Stimulated activated CD8-positive, alpha-beta memory T cell treated with anti-CD3 and anti-CD28 coated beads, Interleukin-4, amount 100 ng/mL, for 1 hour (primary cell): Measurements from ENCODE around the gene PTPRK.

ENCODE experiments used
- DNase-seq, 2 donors: peaks; one replicate each; pipeline ENCODE4 v3.0.0-alpha.2; 2020; ENCODE audit warnings: low read depth in 2 of 2, low spot score in 1 of 2

PTPRK gene

DNA sequence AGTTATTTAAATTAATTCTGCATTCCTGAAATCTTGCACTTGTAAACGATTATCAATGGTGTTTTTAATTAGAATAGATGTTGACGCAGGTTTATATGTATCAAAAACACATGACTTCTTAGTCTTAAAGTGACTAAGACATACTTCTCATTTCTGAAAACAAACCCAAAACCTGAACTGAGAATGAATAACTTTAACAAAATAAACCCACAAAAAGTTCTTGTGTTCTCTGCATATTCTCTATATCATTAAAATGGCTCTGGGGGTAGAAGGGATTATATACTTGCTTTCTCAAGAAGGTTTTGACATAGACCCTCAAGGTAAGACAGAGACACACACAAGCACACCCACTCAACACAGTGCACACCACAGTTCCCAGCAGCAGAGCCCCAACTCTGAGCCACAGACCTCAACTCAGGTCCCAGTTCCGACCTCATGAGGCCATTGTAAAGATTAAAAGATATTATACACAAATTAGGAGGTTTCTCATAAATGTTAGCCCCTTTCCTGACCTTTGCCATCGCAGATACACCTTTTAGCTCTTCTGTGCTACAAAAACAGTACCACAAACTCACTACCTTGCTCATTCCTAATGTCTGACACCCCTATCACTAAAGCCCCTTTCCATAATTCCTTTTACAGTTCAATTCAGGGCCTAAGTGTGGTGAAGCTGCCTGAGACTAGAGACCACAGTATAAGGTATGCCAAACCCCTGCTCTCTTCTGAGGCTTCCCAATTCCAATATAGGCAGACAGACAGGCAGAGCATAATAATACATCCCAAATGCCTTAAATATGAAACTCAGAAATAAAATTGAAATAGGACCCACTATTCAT is 267.8 kb downstream of the PTPRK start:
- no peak for DNase-seq

DNA sequence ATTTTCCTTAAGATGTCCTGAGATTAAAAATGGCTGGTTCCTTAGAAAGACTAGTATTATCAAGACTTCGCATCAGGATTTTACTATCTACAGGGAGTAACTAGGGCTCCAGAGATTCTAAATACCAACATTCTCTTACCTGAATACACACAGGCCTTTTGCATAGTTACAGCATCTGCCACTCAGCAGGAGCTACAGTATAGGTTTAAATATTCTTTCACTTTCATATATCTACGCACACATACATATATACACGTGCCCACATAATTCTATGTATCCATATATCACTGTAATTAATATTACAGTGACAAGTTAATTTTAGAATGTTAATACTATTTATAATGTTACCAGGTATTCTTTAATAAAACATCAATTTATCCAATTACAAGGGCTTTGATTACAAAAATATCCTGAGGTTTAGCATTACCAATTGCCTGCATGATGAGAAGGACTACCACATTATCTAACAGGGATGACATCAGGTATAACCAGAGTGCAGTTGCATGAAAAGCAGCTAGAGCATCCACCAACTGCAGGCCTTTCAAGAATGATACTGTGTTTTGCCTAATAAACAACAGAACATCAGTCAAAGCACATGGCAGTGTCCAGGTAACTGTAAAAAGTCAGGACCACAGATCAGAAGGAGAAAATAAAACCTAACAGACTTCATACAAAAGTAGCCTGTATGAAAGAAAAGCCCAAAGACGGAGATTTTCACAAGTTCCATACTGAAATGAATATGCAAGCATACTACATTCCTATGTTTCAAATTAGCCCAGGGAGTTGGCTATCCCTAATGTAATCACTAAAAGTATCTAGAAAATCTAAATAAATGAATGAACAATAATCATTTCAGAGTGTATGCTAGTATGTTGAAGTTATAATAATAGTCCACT is 268.7 kb downstream of the PTPRK start:
- DNase-seq, result no peak

DNA sequence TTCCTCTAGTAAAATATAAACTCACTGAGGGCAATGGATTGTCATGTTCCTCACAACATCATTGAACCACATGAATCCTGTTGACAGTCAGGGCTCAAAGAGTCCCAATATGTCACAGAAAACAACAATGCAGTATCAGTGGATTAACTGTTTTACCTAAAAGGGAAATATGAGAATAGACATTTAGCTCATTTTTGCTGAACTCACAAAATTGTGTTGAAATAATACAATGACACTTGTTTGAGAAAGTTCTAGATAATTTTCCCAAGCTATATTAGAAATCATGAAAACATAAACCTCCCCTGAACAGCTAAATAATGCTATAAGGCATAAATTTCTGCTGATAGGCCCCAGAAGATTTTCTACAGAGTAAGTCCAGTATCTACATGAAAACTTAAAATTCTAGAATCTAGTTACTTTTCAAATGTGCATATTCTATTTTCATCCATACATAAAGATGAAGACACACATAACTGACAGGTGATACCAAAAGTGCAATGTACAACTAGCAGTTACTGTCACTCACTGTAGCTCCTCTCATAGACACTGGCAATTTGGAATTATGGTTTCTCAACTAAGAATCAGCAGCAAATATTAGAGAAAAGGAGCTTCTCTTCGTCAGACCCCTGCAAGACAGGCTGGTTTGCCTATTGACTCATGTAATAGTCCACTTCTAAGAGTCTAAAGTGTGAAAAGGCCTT is 269.9 kb downstream of the PTPRK start:
- no peak for DNase-seq

DNA sequence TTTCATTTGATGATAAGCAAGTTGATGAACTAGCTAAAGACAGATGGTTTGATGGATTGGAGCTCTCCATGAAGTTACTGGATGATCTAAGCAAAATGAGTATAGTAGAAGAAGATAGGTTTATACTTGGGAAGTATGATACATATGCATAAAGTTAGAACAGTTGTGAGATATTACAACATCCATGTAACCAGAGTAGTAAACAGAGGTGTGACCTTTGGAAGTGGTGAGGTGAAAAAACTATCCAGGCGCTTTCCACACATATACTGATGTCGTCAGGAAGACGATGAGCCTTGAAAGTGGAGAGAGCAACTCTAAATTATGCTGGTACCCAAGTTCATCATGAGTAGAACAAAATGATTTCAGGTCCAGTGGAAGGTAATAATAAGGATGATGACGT is 271.0 kb downstream of the PTPRK start:
- DNase-seq, result no peak

DNA sequence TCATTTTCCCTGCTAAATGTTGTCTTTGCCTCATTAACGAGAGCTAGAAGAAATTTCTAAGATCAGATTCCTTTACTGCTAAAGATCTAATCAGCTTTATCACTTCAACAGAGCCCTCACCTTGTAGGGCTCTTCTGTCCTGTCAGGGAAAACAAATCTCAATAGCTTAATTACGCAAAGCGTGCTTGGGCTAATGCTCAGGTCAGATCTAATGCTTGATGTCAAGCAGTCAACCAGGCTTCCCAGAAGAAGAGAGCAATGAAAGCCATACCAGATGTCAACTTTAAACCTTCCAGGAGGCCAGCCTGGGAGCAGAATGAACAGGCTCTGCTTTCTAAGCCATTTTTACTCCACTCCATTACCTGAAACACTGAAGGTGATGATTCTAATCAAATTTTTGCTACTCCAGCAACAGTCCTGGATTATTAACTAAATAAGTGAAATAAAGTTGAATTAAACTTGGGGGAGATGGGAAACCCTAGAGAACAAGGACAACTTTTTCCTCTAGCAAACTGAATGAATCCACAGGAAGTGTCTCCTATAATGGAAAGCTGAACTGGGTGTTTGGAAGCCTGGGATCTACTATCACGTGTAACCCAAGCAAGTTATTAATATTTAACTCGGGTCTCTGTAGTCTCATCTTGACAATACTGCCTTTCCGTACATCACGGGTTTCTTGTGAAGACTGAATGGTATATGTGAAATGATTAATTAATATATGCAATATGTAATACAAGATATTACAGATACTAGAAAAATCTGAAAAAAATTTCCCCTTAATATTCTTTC is 273.7 kb downstream of the PTPRK start:
- no peak for DNase-seq

DNA sequence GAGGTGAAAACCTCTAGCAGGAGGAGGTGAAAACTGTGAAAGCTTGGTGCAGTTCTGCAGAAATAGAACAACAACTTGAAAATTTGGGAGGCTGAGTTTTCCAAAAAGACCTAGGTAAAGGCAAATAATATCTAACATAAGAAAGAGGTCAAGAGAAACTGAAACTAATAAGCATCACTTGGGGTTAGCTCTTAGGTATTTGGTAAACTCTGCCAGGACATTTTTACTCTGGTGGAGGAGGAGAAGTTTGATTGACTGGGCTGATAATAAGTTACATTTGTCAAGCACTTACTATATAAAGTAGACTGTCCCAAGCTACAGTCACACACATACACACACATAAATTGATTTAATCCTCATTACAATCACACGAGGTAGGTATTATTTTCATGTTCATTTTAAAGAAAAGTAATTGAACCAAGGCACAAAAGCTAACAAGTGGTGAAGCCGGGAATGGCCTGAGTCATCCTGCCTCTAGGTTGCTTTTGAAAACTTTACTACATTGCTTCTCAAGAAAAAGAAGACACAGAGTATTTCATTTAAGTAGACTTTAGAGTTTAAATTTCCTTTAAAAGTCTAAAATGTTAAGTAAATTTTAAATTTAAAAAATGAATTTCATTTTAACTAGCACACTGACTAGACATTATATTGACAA is 275.5 kb downstream of the PTPRK start:
- DNase-seq, result no peak

DNA sequence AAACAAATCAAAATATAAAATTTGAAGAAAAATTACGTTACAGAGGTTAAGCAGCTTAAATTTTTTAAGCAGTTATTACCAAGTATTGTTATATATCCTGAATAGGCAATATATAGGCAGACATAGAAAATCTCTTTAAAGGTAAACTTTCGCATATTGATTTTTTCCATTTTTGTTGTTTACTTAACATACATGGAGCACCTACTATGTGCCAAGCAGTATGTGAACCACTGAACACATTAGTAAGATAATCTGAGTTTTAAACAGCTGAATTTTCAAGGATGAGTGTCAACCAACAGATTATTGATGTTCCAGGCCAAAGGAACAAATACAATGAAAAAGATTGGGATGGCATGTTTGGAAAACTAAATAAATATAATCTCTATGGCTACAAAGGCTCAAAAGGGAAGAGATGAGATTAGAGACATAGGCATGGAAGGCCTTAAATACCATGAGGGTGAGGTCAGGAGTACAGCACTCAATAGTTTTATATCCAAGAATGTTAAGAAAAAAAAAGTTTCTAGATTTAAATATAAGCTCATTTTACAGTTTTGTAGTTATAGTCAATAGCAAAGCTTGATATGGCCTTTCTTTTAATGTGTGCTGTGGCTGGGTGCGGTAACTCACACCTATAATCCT is 277.5 kb downstream of the PTPRK start:
- no peak for DNase-seq

DNA sequence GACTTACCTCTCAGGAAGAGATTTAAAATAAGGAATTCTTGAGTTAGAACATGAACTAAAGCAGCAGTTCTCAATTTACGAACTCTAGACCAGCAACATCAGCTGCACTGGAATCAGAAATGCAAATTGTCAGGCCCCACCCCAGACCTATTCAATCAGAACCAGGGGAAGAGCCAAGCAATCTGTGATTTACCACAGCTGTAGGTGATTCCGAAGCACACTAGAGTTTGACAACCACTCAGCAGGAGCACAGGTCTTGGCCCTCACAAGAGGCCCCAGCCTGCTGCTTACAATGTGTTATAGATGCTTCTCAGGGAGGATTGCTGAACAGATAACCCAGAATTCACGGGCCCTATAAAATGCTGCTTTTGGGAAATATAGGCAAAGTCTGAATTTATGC is 279.2 kb downstream of the PTPRK start:
- DNase-seq, result no peak

DNA sequence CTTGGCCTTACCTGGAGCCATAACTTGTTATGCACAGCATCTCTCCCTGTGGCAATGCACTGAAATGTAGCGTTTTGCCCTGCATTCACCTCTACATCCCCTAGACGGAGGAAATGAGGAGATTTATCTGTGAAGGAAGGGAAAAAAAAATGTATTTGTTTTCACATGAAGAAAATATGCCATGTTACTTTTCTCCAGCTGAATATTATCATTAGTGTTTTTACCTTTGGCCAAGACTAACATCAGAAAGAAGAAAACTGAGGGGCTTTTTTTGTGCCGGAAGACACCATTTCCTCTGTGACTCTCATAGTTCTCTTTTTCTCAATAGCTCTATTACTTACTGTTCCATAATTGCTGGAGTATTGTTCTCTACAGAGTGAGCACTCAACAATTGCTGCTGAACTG is 280.4 kb downstream of the PTPRK start:
- no peak for DNase-seq

DNA sequence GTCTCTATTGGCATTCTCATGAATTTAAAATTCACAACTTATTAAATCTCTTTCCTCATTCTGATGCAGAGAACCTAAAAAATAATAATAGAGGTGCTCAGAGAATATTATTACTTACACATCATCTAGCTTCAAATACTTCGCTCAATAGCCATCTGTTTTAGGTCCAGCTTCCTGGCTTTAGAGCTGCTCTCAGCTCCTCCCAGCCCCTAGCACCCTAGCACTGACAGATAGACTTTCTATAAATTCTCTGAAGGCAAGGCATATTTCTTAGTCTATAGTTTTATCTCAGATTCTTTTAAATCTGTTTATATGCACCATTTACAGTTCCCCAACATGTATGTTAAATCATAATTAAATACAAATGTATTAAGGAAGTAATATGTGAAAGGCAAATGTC is 281.3 kb downstream of the PTPRK start:
- DNase-seq, result no peak

DNA sequence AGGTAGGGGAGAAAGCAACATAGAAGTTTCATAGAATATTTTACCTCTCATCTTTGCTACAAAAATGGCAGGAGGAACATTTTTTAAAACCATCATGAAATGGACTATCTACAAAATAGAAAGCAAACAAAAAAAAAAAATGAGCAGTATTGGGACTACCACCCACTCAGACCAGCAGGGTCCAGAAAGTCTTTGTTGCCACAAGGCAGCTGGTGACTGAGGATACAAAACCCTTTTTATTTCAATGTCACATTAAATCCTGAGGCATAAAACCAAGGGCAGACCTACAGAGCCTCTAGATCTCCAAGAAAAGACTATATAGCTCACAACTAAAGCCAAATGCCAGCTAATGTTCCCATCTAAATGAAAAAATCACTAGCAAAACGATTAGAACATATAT is 282.2 kb downstream of the PTPRK start:
- DNase-seq, result no peak

DNA sequence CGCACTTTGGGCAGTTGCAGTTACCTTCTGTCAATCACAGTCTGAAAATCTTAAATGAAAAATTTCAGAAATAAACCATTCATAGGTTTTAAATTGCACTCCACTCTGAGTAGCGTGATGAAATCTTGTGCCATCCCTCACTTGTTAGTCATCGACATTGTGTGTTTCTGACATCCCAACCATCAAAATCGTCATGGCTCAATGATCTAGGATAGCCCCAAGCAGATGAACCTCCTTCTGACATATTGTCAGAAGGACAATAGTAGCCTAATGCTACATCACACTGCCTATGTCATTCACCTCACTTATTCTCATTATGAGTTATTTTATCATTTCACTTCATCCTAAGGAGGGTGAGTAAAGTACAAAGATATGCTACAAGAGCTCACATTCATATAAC is 284.8 kb downstream of the PTPRK start:
- no peak for DNase-seq

DNA sequence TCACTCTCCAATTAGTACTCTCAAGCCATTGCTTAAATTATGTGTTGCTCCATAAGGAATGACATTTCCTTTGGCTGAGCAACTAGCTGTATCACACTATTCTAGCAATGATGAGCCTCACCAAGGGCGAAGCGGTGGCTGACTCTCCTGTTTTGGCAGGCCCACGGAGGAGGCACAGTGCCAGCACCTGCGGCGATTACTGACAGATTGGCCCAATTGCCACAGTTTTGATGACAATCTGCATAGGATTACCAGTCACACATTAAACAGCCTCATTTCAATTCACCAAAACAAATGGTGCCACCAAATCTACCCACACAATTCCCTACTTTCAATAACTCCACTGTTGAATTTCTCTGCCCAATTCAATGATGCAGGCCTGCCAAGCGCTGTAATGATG is 286.9 kb downstream of the PTPRK start:
- no peak for DNase-seq

DNA sequence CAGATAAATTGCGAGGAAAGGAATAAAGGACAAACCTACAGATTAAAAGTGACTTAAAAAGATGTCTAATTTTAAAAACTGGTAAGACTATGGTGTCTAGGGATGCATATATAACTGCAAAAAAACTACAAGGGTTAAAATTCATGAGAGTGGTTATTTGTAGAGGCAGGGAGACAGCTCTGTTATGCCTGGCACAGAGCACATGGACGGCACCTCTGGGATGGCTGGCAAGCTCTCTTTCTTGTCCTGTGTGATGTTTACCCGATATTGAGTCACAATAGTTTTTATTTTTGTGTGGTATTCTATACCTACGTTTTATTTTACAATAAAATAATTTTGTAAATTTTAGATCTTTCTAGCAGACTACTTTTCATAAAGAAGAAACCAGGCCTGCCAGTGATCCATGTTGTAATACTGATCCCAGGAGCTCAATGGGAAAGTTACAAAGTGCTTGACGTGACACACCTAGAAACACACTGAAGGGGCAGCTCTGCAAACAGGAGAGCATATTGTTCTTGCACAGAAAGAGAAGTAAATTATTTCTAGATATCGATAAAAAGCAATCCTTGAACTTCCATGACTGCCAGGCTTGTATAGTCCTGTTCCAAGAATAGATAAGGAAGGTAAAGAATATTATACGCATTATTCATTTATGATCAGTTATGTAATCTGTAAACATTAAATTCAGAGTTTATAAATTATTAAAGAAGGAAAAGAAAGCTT is 290.0 kb downstream of the PTPRK start:
- no peak for DNase-seq

DNA sequence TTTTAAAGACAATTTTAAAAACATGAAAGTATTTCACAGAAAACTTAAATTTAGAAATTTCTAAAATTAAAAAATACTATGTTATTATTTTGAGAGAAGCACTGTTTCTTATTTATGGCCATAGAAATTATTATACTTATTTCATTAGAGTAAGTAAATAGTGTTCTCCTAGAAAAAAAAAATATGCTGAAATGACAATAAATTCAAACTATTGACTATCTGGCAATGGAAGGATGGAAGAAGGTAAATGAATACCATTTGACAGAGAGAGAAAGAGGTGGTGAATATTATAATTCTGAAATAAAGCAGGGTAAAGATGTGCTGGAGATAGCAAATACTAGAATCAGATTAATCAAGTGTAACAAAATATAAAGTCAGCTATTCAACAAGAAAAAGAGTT is 294.8 kb downstream of the PTPRK start:
- DNase-seq, result no peak

DNA sequence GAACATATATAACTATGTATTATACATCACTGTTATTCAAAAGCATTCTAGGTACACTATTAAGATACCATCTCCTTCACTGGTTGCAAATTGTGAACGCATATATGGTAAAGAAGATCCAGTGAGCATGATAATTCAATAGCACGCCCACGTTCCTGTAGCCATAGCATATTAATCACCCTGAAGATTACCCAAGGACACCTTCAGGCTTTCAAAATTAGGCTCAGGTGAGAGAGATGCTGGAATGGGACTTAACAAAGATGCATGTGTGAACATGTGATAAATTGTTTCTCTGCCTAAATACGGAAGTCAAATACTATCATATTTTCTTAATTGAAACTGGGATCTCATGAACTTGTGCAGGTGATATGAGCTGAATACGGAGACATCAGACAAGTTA is 303.5 kb downstream of the PTPRK start:
- no peak for DNase-seq

DNA sequence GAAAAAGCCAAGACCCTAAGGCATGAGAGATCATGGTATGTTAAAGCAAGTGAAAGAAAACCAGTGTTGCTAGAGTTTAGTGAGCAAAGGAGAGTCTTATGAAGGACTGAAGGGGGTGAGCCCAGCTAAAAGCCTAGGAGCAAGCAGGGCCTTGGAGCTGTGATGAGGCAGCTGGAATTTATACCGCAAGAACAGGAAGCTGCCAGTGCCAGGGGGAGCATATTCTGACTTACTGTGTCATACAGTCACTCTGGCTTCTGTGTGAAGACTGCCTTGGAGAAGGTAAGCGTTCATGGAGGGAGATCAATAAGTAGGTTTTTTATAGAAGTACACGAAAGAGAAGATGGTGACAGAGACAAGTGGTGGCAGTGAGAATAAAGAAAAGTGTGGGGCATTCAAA is 310.6 kb downstream of the PTPRK start:
- no peak for DNase-seq

DNA sequence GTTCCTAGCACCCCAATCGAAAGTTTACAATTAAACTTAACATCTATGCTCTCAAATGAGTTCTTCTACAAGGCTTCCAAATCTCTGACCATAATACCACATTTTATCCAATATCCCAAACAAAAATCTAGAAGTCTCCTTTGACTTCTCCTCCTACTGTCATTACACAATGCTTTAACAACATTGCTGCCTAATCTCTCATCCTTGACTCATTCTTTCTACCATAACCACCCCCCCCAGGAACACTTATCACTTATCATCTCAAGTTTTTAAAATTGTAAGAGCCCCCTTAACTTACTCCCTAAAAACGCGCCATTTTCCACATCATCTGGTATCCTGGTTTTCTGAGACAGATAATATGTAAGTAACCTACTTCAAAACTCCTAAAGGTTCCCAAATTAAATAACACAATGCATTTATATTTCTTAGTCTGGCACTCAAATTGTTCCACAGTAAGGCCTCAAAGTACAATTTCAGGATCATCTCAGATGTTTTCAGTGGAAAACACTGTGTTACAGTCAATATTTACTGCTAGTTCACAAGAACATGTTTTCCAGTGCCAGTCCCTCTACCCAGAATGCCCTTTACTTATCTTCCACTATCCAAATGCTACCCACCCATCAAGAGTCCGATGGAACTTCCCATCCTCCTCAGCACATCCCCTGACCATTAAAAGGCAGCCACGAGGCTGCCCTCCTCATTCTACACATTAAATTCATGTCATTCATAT is 311.4 kb downstream of the PTPRK start:
- DNase-seq, result no peak

DNA sequence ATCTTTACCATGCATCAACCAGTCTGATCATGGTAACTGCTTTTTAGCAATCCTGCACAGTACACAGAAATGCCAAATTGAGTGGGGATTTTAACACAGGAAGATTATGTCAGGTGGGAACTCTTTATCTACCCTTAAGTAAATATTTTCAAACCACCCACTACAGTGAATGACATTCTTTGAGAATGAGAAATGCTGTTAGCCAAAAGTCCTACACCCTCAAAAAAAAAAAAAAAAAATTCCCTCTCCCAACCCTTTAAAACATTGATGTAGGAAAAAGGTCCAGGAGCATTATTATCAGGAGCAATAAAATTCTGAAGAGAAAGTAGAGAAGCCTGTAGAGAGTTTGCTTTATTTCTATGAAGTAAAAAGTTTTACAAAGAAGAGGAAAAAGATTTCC is 312.3 kb downstream of the PTPRK start:
- DNase-seq, result no peak
